Right atrium auricular region (tissue), 2 donors: Measurements from ENCODE around the gene MAGEF1. TPM values are rescaled to one million over a fixed set of nuclear protein-coding genes. Genes with fewer than 3 reads are reported as not detected.
A peak's percentile ranks its signal among the peaks of the same experiment; 100 is the strongest.

Experiments used
- DNase-seq: peaks from one replicate; pipeline ENCODE4 v3.0.0-alpha.2; 2019; ENCODE audit warnings: low spot score
- H3K27ac ChIP-seq, 2 donors: fragments of 200-600 bp; sonication (generic); 1 replicate in 1 of 2; 2 replicates in 1 of 2; pipeline ENCODE4 v1.5.1; 2016 to 2019
- H3K27me3 ChIP-seq, 2 donors: fragments of 200-600 bp; sonication (generic); one replicate each; pipeline versions ENCODE4 v1.5.1 to v1.6.0; 2017 to 2019
- H3K36me3 ChIP-seq: fragments of 200-600 bp; sonication (generic); one replicate; pipeline ENCODE4 v1.5.1; 2016
- H3K4me1 ChIP-seq, 2 donors: fragments of 200-600 bp; sonication (generic); one replicate each; pipeline versions ENCODE4 v1.5.1 to v1.6.0; 2017 to 2019
- H3K4me3 ChIP-seq, 2 donors: fragments of 200-600 bp; sonication (generic); 1 replicate in 1 of 2; 2 replicates in 1 of 2; pipeline ENCODE4 v1.5.1; 2017 to 2019; ENCODE audit warnings: mild to moderate bottlenecking in 1 of 2, moderate library complexity in 1 of 2
- H3K9me3 ChIP-seq, 2 donors: fragments of 200-600 bp; sonication (generic); one replicate each; pipeline ENCODE4 v1.5.1; 2019
- total RNA-seq, 2 donors: library from RNA; depleted of rRNA; stranded (reverse); fragments of >200 nt; gene quantifications; one replicate each; pipeline ENCODE4 v1.1.0, GENCODE V29; 2016
- TF ChIP-seq, protein P1 (sequence below), 2 donors: fragments of 200-600 bp; sonication (generic); IDR thresholded peaks; one replicate each; pipeline ENCODE4 v1.5.1; 2019; ENCODE audit warnings: antibody characterized with exemption in 2 of 2

Gene MAGEF1
- total RNA-seq, 2 donors from 2014 or later: 26.9 to 32.2 TPM

- no peak overlapping the region for H3K4me3 ChIP-seq
- DNase-seq: no peak
- no peaks in the 10 kb centered on the region for H3K9me3 ChIP-seq
- no peaks in the 10 kb centered on the region for H3K4me1 ChIP-seq
- TF ChIP-seq, protein P1, sequence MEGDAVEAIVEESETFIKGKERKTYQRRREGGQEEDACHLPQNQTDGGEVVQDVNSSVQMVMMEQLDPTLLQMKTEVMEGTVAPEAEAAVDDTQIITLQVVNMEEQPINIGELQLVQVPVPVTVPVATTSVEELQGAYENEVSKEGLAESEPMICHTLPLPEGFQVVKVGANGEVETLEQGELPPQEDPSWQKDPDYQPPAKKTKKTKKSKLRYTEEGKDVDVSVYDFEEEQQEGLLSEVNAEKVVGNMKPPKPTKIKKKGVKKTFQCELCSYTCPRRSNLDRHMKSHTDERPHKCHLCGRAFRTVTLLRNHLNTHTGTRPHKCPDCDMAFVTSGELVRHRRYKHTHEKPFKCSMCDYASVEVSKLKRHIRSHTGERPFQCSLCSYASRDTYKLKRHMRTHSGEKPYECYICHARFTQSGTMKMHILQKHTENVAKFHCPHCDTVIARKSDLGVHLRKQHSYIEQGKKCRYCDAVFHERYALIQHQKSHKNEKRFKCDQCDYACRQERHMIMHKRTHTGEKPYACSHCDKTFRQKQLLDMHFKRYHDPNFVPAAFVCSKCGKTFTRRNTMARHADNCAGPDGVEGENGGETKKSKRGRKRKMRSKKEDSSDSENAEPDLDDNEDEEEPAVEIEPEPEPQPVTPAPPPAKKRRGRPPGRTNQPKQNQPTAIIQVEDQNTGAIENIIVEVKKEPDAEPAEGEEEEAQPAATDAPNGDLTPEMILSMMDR (IDR thresholded peaks at IDR 0.05): no peak
- H3K27me3 ChIP-seq: no peaks in the 10 kb centered on the region
- H3K36me3 ChIP-seq: no peaks in the 10 kb centered on the region
- H3K27ac ChIP-seq: no peak overlapping the region
Observed at GRCh38 chr3:184728010-184728527, 16.2 kb upstream of the MAGEF1 start.

DNA sequence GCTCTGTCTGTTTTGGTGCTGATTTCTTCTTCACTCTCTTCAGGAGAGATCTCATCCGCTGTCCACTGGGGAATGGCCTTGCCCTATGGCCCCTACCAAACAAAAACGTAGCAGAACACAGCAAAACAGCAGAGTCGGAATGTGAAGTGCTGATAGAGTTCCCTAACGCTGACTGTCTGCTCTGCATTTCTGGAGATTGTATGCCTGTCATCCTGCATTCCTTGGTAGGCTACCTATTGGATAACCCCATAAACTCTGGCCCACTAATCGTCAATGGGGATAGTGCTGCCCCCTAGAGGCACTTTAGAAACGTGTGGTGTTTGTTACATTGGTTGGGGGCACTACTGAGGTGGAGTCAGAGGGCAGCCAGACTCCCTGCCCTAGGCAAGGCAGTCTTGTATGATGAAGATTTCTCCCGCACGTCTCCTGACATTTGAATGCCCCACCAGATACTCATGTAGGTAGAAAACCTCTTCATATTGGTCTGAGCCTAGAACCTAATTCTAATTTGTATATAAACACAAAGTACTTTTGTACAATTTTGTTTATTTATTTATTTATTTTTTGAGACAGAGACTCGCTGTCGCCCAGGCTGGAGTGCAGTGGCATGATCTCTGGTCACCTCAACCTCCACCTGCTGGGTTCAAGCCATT lies 15.6 kb upstream of the MAGEF1 start:
- peak; percentile 71 for DNase-seq
- Histone ChIP-seq H3K4me1 (no peaks in the 10 kb centered on the region), H3K4me3 (no peak overlapping the region), H3K36me3 (no peaks in the 10 kb centered on the region), H3K27ac (no peak overlapping the region), H3K9me3 (no peaks in the 10 kb centered on the region), H3K27me3 (no peaks in the 10 kb centered on the region)
- TF ChIP-seq, protein P1 (IDR thresholded peaks at IDR 0.05): peak; percentile 67 to 78

DNA sequence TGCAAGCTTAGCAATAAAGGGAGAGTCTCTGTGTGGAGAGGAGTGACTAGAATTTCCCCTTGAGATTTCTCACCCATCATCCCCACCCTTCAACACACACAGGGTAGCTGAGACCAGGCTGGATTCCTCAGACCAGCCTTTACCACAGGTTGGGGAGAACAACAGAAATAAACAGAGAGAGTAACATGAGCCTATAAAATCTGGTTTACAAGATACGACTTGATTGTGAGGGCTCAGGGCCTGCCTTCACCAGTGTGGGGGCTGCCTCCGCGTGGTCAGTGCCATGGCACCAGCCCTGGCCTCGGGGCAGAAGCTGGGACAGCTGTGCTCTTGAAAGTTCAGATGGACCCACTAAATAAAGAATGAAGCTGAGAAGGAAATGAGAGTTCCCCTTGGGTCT lies 14.6 kb upstream of the MAGEF1 start:
- H3K27me3 ChIP-seq: no peaks in the 10 kb centered on the region
- no peaks in the 10 kb centered on the region for H3K36me3 ChIP-seq
- no peaks in the 10 kb centered on the region for H3K4me1 ChIP-seq
- TF ChIP-seq, protein P1 (IDR thresholded peaks at IDR 0.05): no peak
- no peak overlapping the region for H3K4me3 ChIP-seq
- H3K27ac ChIP-seq: no peak overlapping the region
- no peaks in the 10 kb centered on the region for H3K9me3 ChIP-seq
- DNase-seq: peak; percentile 26

DNA sequence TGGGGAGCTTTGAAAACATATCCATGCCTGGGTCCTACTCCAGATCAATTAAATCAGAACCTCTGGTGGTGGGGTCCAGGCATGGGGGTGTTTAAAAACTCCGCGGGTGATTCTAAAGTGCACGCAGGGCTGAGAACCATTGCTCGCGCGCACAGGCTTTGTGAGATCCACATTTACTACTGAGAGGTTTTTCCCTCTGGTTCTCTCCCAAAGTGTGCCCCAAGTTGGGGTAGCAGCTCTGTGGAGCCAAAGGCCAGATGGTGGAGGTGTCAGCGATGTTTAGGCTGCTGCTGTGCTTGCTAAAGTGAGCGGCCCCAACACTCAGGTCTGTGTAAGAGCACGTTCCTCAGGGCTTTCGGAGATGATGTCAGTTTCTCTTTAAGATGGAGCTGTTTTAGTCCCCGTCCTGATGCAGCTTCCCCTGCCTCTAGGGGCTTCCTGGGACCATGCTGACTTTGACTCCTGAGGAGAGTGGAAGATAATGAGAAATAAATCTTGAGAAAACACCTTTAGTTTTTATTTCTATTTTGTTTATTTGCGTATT lies 13.4 kb upstream of the MAGEF1 start:
- Histone ChIP-seq H3K4me1 (no peaks in the 10 kb centered on the region), H3K27me3 (no peaks in the 10 kb centered on the region), H3K27ac (no peak overlapping the region), H3K4me3 (no peak overlapping the region), H3K9me3 (no peaks in the 10 kb centered on the region), H3K36me3 (no peaks in the 10 kb centered on the region)
- TF ChIP-seq, protein P1 (IDR thresholded peaks at IDR 0.05): no peak
- DNase-seq: no peak

GRCh38 chr3:184724699-184725098 lies 12.8 kb upstream of the MAGEF1 start:
- H3K27ac ChIP-seq: no peak overlapping the region
- no peak for DNase-seq

More at GRCh38 chr3:184724699-184725098, 12.8 kb upstream of the MAGEF1 start:
- Histone ChIP-seq H3K36me3 (no peaks in the 10 kb centered on the region), H3K4me3 (no peak overlapping the region), H3K27me3 (no peaks in the 10 kb centered on the region), H3K4me1 (no peaks in the 10 kb centered on the region), H3K9me3 (no peaks in the 10 kb centered on the region)
- TF ChIP-seq, protein P1 (IDR thresholded peaks at IDR 0.05): no peak
